Panc1 (cell line): ENCODE results near the gene SLC5A6. TPM values are rescaled to one million over a fixed set of nuclear protein-coding genes. Genes with fewer than 3 reads are reported as not detected.

Experiments
- total RNA-seq: library from RNA; stranded (reverse); gene quantifications from one replicate; pipeline ENCODE4 v1.2.1, GENCODE V29; 2021; ENCODE audit not compliant: unreplicated experiment

Gene SLC5A6
- total RNA-seq, 1 experiment from 2014 or later, result 74.5 TPM

Other genes starting within 250 kb of the SLC5A6 start
- 11.6 TPM for gene MAPRE3, start 241.6 kb downstream of the SLC5A6 start, total RNA-seq
- gene TMEM214, start 179.3 kb downstream of the SLC5A6 start, total RNA-seq, result 77.8 TPM
- gene AGBL5, start 160.6 kb downstream of the SLC5A6 start, total RNA-seq, result 55.6 TPM
- 219 TPM for gene OST4, start 140.6 kb downstream of the SLC5A6 start, total RNA-seq
- gene EMILIN1, start 133.7 kb downstream of the SLC5A6 start, total RNA-seq, result 0.31 TPM
- gene KHK, start 125.5 kb downstream of the SLC5A6 start, total RNA-seq, result 1.5 TPM
- 10.1 TPM for gene CGREF1, start 93.1 kb downstream of the SLC5A6 start, total RNA-seq
- 0.46 TPM for gene ABHD1, start 88.5 kb downstream of the SLC5A6 start, total RNA-seq
- gene PREB, start 77.6 kb downstream of the SLC5A6 start, total RNA-seq, result 60.9 TPM
- not detected for gene PRR30, start 72.9 kb downstream of the SLC5A6 start, total RNA-seq
- gene TCF23, start 63.3 kb downstream of the SLC5A6 start, total RNA-seq, result 0.03 TPM
- gene ATRAID, start 227 bp downstream of the SLC5A6 start, total RNA-seq, result 111 TPM
- 76.7 TPM for gene CAD, start 5.1 kb upstream of the SLC5A6 start, total RNA-seq
- 0.59 TPM for gene SLC30A3, start 50.8 kb upstream of the SLC5A6 start, total RNA-seq
- gene DNAJC5G, start 63.2 kb upstream of the SLC5A6 start, total RNA-seq, result not detected
- gene TRIM54, start 70.2 kb upstream of the SLC5A6 start, total RNA-seq, result 0.21 TPM
- 4.4 TPM for gene UCN, start 96.2 kb upstream of the SLC5A6 start, total RNA-seq
- 89.5 TPM for gene MPV17, start 110.8 kb upstream of the SLC5A6 start, total RNA-seq
- gene GTF3C2, start 144.5 kb upstream of the SLC5A6 start, total RNA-seq, result 77.7 TPM
- 57.2 TPM for gene EIF2B4, start 158.1 kb upstream of the SLC5A6 start, total RNA-seq
- 116 TPM for gene SNX17, start 158.3 kb upstream of the SLC5A6 start, total RNA-seq
- gene ZNF513, start 168.5 kb upstream of the SLC5A6 start, total RNA-seq, result 25.3 TPM
- gene PPM1G, start 197.3 kb upstream of the SLC5A6 start, total RNA-seq, result 115 TPM
- gene NRBP1, start 216.4 kb upstream of the SLC5A6 start, total RNA-seq, result 103 TPM
- 1.9 TPM for gene KRTCAP3, start 230.1 kb upstream of the SLC5A6 start, total RNA-seq